Progenitor cell of endocrine pancreas (in vitro differentiated cells): ENCODE measurements around the gene WASF1. TPM values are rescaled to one million over a fixed set of nuclear protein-coding genes. Genes with fewer than 3 reads are reported as not detected.

Source experiments
- DNase-seq: peaks from one replicate; pipeline ENCODE4 v3.0.0; 2021; ENCODE audit warnings: low spot score; ENCODE audit not compliant: unreplicated experiment
- H3K27ac Mint-ChIP-seq: 2 replicates; pipeline ENCODE4 v1.8.0; 2021; ENCODE audit warnings: mild to moderate bottlenecking, moderate library complexity, mixed read lengths
- H3K27me3 Mint-ChIP-seq: 2 replicates; pipeline ENCODE4 v1.8.0; 2021; ENCODE audit warnings: mixed read lengths
- H3K36me3 Mint-ChIP-seq: 2 replicates; pipeline ENCODE4 v1.8.0; 2022; ENCODE audit warnings: mixed read lengths; ENCODE audit not compliant: insufficient read depth
- H3K4me1 Mint-ChIP-seq: 2 replicates; pipeline ENCODE4 v1.8.0; 2021; ENCODE audit warnings: low read depth, mixed read lengths
- H3K4me3 Mint-ChIP-seq: 2 replicates; pipeline ENCODE4 v1.8.0; 2021; ENCODE audit warnings: low read depth, mild to moderate bottlenecking, moderate library complexity, mixed read lengths
- H3K9me3 Mint-ChIP-seq: 2 replicates; pipeline ENCODE4 v1.8.0; 2021; ENCODE audit warnings: low read depth, mixed read lengths
- CTCF ChIP-seq: fragments of 200-600 bp; sonication (generic); IDR thresholded peaks from one replicate; pipeline ENCODE4 v1.5.0; 2021; ENCODE audit warnings: antibody characterized with exemption, mild to moderate bottlenecking; ENCODE audit not compliant: unreplicated experiment
- total RNA-seq: library from RNA; stranded (reverse); gene quantifications from 2 replicates; pipeline ENCODE4 v1.2.1, GENCODE V29; 2021

The WASF1 gene
- total RNA-seq, 1 donor from 2014 or later: 46.4 TPM

- TF ChIP-seq CTCF: no peak
- Mint-ChIP-seq H3K4me3 (no peak overlapping the region), H3K27ac (no peak overlapping the region), H3K9me3 (no peaks in the 10 kb centered on the region), H3K27me3 (no peaks in the 10 kb centered on the region), H3K4me1 (peaks cover 2% of the 10 kb centered on the region), H3K36me3 (no peaks in the 10 kb centered on the region)
- DNase-seq: no peak
Measured at GRCh38 chr6:110185879-110186278, 6.4 kb upstream of the WASF1 start.

DNA sequence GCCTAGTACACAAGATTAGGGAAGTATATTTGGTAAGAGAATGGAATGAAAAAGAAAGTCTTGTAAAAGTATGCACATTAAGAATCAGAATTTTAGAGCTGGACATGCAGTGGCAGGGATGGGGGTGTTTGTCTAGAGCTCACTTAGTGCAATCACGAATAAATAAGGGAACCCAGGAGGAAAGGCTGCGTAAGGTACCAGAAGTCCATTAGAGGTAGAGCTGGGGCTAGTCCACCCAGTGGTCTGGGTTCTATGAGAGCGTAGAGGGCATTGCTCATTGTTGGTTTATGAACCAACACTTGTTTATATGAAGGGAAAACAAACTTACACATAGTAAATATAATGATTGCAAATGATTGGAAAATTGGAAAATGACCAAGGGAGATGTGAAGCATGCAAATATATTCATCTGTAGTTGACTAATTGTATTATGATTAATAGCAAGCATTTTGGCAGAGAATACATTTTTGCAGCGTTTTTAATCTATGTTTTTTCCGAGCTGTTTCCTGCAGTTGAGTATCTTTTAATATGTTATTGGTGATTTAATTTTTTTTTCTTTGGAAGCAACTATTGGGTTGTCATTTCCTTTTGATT is 3.9 kb upstream of the WASF1 start:
- H3K27me3 Mint-ChIP-seq: no peaks in the 10 kb centered on the region
- peaks cover 4% of the 10 kb centered on the region for H3K4me1 Mint-ChIP-seq
- no peaks in the 10 kb centered on the region for H3K36me3 Mint-ChIP-seq

GRCh38 chr6:110181131-110182030 is 1.9 kb upstream of the WASF1 start:
- Mint-ChIP-seq H3K27ac (no peak overlapping the region), H3K27me3 (no peaks in the 10 kb centered on the region), H3K4me1 (peaks cover 7% of the 10 kb centered on the region), H3K9me3 (no peaks in the 10 kb centered on the region), H3K4me3 (no peak overlapping the region), H3K36me3 (no peaks in the 10 kb centered on the region)
- no peak for DNase-seq
- no peak for TF ChIP-seq CTCF

More for the DNA sequence above, 3.9 kb upstream of the WASF1 start:
- H3K4me3 Mint-ChIP-seq: no peak overlapping the region
- H3K9me3 Mint-ChIP-seq: no peaks in the 10 kb centered on the region
- no peak overlapping the region for H3K27ac Mint-ChIP-seq
- no peak for DNase-seq
- no peak for TF ChIP-seq CTCF

DNA sequence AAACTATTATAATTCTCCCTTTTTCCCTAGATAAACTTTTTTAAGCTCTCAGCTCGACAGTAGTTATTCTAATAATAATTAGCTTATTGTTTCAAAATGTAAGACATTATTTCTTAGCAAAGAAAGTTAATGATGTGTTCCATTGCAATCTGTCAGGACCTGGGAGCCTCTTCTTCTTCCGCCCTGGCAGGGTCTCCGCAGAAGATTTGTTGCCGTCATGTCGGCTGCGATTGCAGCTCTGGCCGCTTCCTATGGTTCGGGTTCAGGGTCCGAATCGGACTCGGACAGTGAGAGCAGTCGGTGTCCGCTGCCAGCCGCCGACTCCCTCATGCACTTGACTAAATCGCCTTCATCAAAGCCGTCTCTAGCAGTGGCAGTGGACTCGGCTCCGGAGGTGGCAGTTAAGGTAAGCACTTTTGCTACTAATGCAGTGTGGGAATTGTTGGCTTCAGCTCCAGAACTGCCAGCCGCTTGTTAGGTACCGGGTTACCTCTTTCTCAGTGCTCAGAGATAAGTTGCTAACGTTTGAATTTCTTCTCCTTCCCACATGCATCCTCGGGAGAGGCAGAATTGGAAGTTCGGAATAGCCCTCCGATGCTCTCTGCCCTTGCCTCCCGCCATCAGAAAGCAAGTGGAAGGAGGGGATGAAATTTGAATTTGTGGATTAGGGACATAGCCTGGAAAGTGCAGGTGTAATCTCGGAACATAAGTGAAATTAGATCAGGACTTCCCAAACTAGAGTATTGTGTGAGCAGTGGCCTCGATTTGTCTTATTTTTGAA is 948 bp upstream of the WASF1 start, which contains the start of gene CDC40:
Gene CDC40 (plus strand): TSS at position 200 of the 781 bp plus-strand sequence. CDS start 18 bp downstream, at position 218.
- no peak for TF ChIP-seq CTCF
- no peaks in the 10 kb centered on the region for H3K9me3 Mint-ChIP-seq

More for the DNA sequence above, 948 bp upstream of the WASF1 start, which contains the start of gene CDC40:
- Mint-ChIP-seq H3K4me1 (peaks cover 7% of the 10 kb centered on the region), H3K27me3 (no peaks in the 10 kb centered on the region), H3K4me3 (no peak within 1 kb of the TSS), H3K27ac (peak within 1 kb of the TSS; percentile 72), H3K36me3 (no peaks in the 10 kb centered on the region)
- DNase-seq: peak; percentile 14
